GM21786 (cell line): ENCODE results near the gene FRAS1.
"Not testable (repeated sequence)": the region's sequence is repeated elsewhere in the genome, so short reads cannot be mapped to it uniquely, and the experiment has no call there.

Experiments used
- ATAC-seq: cut with Tn5 transposase; IDR thresholded peaks from one replicate; pipeline ENCODE4 v1.9.1; 2021; ENCODE audit not compliant: unreplicated experiment

Gene FRAS1

GRCh38 chr4:78483811-78484210 lies 426.7 kb downstream of the FRAS1 start:
- no peak for ATAC-seq

GRCh38 chr4:78484574-78484973 lies 427.5 kb downstream of the FRAS1 start:
- no peak for ATAC-seq

GRCh38 chr4:78493731-78494130 lies 436.6 kb downstream of the FRAS1 start:
- ATAC-seq = no peak

DNA sequence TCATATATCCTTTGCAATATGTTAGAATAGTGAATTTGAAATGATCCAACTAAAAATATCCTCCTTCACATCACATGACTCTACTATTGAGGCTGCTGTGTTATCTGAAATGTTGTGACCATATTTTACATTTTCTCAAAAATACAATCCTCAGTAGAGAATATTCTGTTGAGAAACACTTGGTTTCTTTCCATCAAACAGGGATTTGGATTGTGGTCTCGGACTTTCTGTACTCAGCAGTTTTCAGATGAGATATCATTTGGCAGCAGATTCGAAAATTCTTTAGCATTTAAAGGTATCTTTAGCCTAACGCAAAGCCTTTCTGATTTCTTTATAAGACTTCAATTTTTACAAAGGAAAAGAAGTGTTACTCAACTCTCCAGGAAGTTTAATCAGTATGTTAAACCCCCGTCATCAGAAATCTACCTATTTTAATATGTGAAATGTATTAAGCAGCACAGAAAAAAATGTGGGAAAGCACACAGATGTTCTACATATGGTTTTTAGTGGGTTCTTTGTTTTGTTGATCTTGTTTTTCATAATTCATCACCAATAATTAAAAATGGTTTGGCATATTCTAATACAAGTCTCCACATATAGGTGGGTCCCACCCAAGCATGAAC lies 439.0 kb downstream of the FRAS1 start:
- ATAC-seq = no peak

DNA sequence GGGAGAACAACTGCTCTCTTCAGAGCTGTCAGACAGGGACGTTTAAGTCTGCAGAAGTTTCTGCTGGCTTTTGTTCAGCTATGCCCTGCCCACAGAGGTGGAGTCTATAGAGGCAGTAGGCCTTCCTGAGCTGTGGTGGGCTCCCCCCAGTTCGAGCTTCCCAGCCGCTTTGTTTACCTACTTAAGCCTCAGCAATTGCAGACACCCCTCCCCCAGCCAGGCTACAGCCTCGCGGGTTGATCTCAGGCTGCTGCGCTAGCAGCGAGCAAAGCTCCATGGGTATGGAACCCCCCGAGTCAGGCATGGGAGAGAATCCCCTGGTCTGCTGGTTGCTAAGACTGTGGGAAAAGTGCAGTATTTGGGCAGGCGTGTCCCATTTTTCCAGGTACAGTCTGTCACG lies 449.1 kb downstream of the FRAS1 start:
- not testable (repeated sequence) for ATAC-seq

DNA sequence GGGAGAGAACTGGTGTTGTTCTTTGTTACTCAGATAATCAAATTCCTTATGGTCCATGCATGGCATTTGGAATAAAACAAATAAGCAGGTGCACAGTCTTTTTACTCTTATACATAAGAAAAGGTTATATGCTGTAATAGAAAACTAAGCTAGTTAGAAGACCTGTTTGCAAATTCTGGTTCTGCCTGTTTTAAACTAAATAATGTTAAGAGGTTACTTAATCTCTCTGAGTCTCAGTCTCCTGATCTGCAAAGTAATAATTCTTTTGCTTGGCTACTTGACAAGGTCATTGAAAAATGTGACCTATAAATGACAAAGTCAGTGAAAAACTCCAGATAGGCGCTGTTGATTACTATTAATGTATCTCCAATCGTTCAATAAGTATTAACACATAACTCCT lies 451.9 kb downstream of the FRAS1 start:
- ATAC-seq = no peak

DNA sequence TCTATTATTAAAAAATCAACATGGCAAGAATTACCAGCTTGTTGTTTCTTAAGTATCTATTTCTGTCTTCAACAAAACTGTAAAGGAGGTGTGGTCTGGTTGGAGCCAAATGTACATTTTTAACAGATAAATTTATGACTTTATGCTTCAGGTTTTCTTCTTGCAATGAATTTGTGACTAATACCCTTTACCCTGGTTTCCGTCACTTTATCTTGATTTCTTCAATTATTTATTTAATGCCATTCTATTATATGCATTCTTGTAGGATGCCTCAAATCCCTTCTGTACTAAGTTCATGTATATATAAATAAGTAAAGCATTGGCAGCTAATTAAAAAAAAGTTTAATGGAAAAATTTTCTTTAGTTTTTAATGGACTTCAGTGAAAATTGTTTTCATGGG lies 453.0 kb downstream of the FRAS1 start:
- no peak for ATAC-seq

DNA sequence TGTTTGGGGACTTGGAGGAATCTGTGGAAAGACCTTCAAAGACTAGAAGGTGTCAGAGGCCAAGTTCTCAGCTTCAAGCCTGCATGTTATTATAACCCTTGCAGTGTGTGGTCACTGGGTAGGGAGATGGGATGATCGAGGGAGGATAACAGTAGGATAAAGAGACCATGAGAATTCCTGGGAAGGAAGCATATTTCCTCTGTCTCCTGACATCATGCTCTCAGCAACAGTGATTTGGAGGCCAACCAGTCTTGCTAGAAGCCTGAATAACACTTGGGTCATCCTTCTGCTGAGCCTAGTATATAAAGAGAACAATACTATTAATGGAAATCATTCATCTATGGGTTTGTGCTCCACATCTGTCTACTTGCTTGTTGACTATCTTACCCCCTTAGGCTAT lies 453.6 kb downstream of the FRAS1 start:
- ATAC-seq = no peak

DNA sequence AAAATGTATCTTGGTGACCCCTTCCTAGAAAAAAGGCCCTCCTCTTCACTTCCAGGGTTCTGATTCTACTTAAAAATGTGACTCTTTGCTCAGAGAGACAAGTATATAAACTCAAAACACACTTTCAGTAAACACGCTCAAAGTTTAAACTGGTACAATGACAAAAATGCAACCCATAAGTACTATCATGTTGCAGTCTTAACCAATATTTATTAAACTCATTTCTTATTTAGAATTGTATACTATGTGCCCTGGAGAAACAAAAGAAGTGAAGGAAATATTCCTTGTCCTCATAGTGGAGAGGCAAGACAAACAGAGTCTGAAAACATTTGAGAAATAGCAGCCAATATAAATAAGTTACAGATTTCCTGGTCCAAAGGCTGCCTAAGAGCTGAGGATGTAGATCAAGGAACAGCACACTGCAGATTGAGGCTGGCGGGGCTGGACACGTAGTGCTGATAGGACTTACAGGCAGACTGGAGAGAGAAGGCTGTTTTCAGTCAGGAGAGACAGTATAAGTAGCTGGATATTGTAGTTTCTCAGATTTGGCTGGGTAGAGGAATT lies 455.3 kb downstream of the FRAS1 start:
- no peak for ATAC-seq

DNA sequence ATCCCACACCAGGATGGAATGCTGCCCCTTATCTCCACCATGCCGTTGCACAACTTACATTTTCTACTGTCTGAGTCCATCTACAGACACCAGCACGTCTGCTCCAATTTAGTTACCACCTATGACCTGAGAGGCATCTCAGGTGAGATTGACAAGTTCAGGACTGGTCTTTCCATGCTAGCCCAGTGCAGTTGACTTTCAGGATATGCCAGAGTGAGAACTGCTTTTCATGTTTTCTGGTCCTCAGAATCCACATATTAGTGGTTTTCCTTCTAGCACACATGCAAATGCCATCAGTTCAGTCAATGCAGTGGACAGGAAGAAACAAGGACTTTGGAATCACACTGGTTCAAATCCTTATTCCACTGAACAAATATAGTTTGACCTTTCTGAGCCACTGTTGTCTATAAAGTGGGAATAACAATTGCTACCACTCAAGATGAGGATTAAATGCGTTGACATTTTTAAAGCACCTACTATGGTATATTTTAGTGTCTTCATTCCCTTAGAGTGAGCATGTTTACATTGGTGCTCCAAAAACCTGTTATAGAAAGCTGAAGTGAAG lies 456.4 kb downstream of the FRAS1 start:
- no peak for ATAC-seq

- ATAC-seq = no peak
Measured at GRCh38 chr4:78517050-78517652, 460.0 kb downstream of the FRAS1 start.

GRCh38 chr4:78518561-78518960 lies 461.4 kb downstream of the FRAS1 start:
- ATAC-seq = no peak

GRCh38 chr4:78519962-78520361 lies 462.8 kb downstream of the FRAS1 start:
- ATAC-seq = no peak

DNA sequence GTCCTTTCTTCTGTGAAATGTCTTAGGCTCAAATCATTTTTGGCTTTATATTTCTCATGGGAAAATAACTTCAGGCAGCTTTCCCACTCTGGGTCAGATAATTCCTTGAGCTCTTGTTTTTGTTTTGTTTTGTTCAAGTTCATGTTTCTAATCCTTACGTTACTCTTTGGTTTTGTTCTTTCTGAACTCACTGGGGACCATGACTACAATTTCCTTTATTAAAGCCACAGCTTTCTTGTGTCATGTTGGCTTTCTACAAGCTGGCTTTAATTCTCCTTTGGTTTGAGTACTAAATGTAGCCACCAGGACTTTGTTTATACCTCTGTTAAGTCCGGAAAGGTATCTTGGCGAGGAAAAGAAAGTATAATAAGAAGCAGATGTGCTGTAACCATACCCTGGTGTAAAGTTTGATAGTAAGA lies 463.7 kb downstream of the FRAS1 start:
- no peak for ATAC-seq

- no peak for ATAC-seq
Measured at GRCh38 chr4:78524009-78524408, 466.9 kb downstream of the FRAS1 start.

- no peak for ATAC-seq
Measured at GRCh38 chr4:78525559-78525958, 468.4 kb downstream of the FRAS1 start.

DNA sequence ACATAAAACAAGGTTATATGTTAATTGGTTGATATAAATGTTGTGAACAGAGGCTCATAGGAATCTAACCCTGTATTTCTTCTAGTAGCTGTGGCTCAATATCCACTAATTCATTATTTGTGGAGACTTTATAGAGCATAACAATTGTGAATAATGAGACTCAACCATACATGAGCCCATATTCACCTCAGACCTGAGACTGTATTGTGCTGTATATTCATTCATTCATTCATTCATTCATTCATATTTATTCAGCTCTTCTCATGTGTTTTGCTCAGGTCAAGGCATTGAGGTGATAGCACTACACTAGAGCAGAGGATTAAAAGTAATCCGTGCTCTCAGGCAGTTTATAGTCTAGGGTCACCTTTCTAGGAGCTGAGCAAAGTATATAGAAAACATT lies 470.0 kb downstream of the FRAS1 start:
- ATAC-seq = no peak

DNA sequence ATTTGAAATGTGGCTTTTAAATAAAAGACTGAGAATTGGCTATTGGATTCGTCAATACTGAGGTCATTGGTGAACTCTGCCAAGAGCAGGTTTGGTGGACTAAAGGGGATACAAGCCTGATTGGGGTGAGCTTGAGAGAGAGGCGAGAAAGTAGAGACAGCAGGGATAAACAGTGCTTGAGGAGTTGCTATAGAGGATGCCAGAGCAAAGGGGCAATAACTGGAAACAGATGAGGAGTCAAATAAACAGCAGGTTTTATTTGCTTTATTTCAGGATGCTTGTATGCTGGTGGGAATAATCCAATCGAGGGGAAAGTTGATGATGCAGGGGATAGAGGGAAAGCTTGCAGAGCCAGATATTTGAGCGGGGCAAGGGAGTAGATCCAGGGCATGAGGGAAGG lies 470.4 kb downstream of the FRAS1 start:
- ATAC-seq = no peak

DNA sequence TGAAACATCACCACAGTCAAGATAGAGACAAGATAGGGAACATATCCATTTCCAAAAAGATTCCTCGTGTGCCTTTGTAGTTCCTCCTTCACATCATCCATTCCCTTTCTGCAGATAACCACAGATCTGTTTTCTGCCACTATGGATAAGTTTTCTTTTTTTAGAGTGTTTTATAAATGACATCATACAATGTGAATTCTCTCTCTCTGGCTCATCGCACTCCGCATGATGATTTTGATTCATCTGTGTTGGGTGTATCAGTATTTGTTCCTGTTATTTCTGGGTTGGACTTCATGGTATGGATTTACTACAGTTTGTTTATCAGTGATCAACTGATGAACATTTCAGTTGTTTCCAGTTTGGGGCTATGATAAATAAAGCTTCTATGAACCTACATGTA lies 471.2 kb downstream of the FRAS1 start:
- ATAC-seq = no peak

GRCh38 chr4:78529569-78530209 lies 472.6 kb downstream of the FRAS1 start:
- ATAC-seq = no peak

DNA sequence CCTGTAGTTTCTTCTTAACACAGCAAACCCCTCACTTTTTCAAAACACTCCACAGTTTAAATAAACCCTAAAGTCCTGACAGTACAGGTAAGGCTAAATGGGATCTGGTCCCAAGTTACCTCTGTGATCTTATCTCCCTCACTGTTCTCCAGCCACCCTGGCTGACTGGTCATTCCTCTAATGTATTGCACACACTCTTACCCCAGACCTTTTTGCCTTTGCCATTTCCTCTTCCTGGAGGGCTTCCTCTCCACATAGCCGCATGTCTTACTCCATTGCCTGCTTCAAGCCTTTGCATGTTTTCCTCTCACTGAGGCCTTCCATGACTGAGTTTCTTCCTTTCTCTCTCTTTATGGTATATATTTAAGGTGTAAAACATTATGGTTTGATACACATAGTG lies 474.9 kb downstream of the FRAS1 start:
- ATAC-seq = no peak

GRCh38 chr4:78533854-78534253 lies 476.7 kb downstream of the FRAS1 start:
- no peak for ATAC-seq
